Measurements from ENCODE around the gene APOC3. TPM values are rescaled to one million over a fixed set of nuclear protein-coding genes. Genes with fewer than 3 reads are reported as not detected.

The APOC3 gene
- total and polyA plus RNA-seq, 2 experiments from 2014 or later = not detected

- Histone ChIP-seq H3K4me3 (no peak overlapping the region), H3K4me2 (no peak overlapping the region), H3K4me1 (ENCODE audit: insufficient read depth) (no peaks in the 10 kb centered on the region), H3F3A (replicated peaks; ENCODE audit: low read depth) (no peaks in the 10 kb centered on the region), H4K20me1 (replicated peaks; ENCODE audit: insufficient read depth) (no peaks in the 10 kb centered on the region), H2AFZ (no peak overlapping the region), H3K27ac (ENCODE audit: low read depth) (no peak overlapping the region), H3K36me3 (ENCODE audit: insufficient read depth) (no peaks in the 10 kb centered on the region; the same call in 1 of the 2 replicates), H3K9me2 (ENCODE audit: insufficient read depth) (no peaks in the 10 kb centered on the region), H3K79me2 (replicated peaks; ENCODE audit: insufficient read depth) (no peaks in the 10 kb centered on the region), H3K27me3 (ENCODE audit: insufficient read depth) (no peaks in the 10 kb centered on the region)
- Mint-ChIP-seq H3K36me3 (ENCODE audit: low read depth) (peaks cover 30% of the 10 kb centered on the region), H3K27me3 (ENCODE audit: insufficient read depth, low read depth, poor library complexity) (peaks cover 6% of the 10 kb centered on the region), H3K9me3 (no peaks in the 10 kb centered on the region), H3K4me1 (peaks cover 16% of the 10 kb centered on the region), H3K27ac (peak overlapping the region; percentile 48; the same call in 1 of the 2 replicates), H3K4me3 (no peak overlapping the region)
- no peak for ATAC-seq
- DNase-seq (ENCODE audit: low spot score) = no peak
- TF ChIP-seq POLR2AphosphoS5 (IDR thresholded peaks at IDR 0.05; ENCODE audit: low read depth) = no peak
- TF ChIP-seq STAT1 (IDR thresholded peaks at IDR 0.05; ENCODE audit: unreplicated experiment) = no peak
- no peak for TF ChIP-seq JUNB (IDR thresholded peaks at IDR 0.05; ENCODE audit: unreplicated experiment)
- TF ChIP-seq, protein P1, sequence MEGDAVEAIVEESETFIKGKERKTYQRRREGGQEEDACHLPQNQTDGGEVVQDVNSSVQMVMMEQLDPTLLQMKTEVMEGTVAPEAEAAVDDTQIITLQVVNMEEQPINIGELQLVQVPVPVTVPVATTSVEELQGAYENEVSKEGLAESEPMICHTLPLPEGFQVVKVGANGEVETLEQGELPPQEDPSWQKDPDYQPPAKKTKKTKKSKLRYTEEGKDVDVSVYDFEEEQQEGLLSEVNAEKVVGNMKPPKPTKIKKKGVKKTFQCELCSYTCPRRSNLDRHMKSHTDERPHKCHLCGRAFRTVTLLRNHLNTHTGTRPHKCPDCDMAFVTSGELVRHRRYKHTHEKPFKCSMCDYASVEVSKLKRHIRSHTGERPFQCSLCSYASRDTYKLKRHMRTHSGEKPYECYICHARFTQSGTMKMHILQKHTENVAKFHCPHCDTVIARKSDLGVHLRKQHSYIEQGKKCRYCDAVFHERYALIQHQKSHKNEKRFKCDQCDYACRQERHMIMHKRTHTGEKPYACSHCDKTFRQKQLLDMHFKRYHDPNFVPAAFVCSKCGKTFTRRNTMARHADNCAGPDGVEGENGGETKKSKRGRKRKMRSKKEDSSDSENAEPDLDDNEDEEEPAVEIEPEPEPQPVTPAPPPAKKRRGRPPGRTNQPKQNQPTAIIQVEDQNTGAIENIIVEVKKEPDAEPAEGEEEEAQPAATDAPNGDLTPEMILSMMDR (conservative IDR thresholded peaks at IDR 0.05; ENCODE audit: low read depth in 2 of 2) = no peak
- no peak for TF ChIP-seq NANOG (IDR thresholded peaks at IDR 0.05; ENCODE audit: borderline replicate concordance)
- no peak for TF ChIP-seq ZNF114 (CRISPR knock-in tag; IDR thresholded peaks at IDR 0.05)
- TF ChIP-seq, protein P2, sequence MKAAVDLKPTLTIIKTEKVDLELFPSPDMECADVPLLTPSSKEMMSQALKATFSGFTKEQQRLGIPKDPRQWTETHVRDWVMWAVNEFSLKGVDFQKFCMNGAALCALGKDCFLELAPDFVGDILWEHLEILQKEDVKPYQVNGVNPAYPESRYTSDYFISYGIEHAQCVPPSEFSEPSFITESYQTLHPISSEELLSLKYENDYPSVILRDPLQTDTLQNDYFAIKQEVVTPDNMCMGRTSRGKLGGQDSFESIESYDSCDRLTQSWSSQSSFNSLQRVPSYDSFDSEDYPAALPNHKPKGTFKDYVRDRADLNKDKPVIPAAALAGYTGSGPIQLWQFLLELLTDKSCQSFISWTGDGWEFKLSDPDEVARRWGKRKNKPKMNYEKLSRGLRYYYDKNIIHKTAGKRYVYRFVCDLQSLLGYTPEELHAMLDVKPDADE (IDR thresholded peaks at IDR 0.05) = no peak
- TF ChIP-seq EZH2 (IDR thresholded peaks at IDR 0.05; ENCODE audit: low read depth, unreplicated experiment) = no peak
- no peak for TF ChIP-seq EZH2phosphoT487 (IDR thresholded peaks at IDR 0.05; ENCODE audit: unreplicated experiment)
- no peak for TF ChIP-seq CREB1 (CRISPR knock-in tag; IDR thresholded peaks at IDR 0.05; ENCODE audit: low read depth)
- no peak for TF ChIP-seq ZNF331 (CRISPR knock-in tag; IDR thresholded peaks at IDR 0.05; ENCODE audit: low read depth)
- TF ChIP-seq, protein P3, sequence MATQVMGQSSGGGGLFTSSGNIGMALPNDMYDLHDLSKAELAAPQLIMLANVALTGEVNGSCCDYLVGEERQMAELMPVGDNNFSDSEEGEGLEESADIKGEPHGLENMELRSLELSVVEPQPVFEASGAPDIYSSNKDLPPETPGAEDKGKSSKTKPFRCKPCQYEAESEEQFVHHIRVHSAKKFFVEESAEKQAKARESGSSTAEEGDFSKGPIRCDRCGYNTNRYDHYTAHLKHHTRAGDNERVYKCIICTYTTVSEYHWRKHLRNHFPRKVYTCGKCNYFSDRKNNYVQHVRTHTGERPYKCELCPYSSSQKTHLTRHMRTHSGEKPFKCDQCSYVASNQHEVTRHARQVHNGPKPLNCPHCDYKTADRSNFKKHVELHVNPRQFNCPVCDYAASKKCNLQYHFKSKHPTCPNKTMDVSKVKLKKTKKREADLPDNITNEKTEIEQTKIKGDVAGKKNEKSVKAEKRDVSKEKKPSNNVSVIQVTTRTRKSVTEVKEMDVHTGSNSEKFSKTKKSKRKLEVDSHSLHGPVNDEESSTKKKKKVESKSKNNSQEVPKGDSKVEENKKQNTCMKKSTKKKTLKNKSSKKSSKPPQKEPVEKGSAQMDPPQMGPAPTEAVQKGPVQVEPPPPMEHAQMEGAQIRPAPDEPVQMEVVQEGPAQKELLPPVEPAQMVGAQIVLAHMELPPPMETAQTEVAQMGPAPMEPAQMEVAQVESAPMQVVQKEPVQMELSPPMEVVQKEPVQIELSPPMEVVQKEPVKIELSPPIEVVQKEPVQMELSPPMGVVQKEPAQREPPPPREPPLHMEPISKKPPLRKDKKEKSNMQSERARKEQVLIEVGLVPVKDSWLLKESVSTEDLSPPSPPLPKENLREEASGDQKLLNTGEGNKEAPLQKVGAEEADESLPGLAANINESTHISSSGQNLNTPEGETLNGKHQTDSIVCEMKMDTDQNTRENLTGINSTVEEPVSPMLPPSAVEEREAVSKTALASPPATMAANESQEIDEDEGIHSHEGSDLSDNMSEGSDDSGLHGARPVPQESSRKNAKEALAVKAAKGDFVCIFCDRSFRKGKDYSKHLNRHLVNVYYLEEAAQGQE (IDR thresholded peaks at IDR 0.05; ENCODE audit: unreplicated experiment) = no peak
- no peak for TF ChIP-seq ZNF462 (CRISPR knock-in tag; IDR thresholded peaks at IDR 0.05)
Observed at GRCh38 chr11:116842909-116843308, 13.2 kb downstream of the APOC3 start.

All from GM23338 (cell line).